ENCODE measurements around the gene PKNOX2. TPM values are rescaled to one million over a fixed set of nuclear protein-coding genes. Genes with fewer than 3 reads are reported as not detected.

PKNOX2 gene
- total RNA-seq, 4 donors from 2014 or later = 0.51 to 4.3 (median 2.3) TPM

DNA sequence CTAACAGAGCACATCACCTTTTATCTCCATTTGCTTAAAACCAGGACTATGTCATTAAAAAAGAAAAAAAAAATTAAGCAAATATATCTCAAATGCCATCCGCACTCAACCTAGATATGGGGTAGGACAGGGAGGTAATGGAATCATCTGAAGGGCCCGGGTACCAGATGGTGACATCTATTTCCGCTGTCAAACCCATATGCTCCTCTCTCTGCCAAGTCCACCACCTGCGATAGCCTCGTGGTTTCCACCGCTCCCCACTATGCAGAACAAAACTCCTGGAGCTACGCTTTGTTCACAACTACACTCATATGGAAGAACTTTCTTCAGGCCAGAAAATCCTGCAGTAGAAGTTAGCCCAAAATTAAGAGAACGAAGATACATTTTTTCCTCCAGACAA is 300.1 kb downstream of the PKNOX2 start:
- TF ChIP-seq, protein P1, sequence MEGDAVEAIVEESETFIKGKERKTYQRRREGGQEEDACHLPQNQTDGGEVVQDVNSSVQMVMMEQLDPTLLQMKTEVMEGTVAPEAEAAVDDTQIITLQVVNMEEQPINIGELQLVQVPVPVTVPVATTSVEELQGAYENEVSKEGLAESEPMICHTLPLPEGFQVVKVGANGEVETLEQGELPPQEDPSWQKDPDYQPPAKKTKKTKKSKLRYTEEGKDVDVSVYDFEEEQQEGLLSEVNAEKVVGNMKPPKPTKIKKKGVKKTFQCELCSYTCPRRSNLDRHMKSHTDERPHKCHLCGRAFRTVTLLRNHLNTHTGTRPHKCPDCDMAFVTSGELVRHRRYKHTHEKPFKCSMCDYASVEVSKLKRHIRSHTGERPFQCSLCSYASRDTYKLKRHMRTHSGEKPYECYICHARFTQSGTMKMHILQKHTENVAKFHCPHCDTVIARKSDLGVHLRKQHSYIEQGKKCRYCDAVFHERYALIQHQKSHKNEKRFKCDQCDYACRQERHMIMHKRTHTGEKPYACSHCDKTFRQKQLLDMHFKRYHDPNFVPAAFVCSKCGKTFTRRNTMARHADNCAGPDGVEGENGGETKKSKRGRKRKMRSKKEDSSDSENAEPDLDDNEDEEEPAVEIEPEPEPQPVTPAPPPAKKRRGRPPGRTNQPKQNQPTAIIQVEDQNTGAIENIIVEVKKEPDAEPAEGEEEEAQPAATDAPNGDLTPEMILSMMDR (IDR thresholded peaks at IDR 0.05; ENCODE audit: low read depth) = no peak

DNA sequence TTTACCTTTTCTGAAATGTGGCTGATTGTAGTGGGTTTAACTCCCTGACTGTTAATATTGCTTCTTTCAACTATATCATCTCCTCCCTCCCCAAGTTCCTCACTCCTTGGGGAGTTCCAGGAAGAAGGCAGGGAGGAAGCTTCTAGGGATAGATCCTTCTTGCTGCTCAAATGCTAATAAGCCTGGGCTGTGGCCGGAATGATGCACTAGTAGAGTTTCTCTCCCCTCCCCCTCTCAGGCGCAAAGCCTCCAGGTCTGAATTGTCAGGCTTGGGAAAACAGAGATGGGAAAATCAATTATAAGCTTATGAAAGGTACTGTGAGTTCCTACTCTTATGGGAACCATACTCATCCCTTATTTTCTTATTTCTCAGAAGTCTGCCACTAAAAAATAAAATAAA is 300.7 kb downstream of the PKNOX2 start:
- TF ChIP-seq, protein P1 (IDR thresholded peaks at IDR 0.05; ENCODE audit: low read depth) = no peak

DNA sequence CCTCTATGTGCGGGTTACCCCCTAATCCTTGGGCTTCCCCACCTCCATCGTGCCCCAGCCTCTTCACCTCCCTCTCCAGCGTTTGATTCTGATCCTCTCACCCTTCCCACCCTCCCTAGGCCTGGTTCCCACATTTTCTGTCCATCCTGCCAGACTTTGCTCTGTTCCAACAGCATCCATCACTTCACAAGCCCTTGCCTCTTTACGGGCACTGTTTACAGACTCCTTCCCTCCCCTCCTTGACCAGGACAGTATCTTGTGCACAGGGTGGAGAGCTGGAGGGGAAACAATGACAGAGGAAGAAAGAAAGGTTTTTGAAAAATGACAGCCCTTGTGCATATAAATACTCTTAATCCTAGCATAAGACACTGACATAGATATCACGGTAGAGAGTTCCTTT is 301.1 kb downstream of the PKNOX2 start:
- TF ChIP-seq, protein P1 (IDR thresholded peaks at IDR 0.05; ENCODE audit: low read depth) = no peak

DNA sequence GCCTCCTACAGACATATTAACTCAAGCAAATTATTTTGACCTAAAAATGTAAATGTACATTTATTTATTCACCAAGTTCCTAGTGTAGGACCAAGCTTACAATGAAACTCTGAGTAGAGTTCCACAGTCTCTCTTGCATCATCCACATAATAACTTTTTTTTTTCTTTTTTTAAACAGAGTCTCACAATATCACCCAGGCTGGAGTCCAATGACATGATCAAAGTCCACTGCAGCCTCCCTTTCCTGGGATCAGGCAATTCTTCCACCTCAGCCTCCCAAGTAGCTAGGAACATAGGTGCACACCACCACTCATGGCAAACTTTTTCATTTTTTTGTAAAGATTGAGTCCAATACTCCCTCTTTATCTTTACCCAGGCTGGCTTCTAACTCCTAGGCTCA is 303.5 kb downstream of the PKNOX2 start:
- TF ChIP-seq, protein P1 (IDR thresholded peaks at IDR 0.05; ENCODE audit: low read depth) = no peak

DNA sequence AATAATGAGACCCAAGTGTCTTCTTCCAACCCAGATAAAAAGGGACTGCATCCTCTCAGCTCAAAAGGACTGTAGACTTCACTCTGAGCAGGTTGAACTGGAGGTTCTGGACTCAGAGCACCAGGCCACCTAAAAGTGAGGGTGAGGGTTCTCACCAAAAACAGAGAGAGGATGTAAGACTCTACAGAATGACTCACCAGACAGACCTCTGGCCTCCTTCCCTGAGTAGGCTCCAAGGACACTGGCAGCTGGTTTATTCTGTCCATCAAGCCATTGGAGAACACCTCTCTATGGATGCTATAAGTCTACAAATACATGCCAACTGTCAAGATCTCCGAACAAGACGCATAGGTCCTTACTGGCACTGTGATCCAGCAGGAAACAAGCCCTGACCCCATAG is 304.3 kb downstream of the PKNOX2 start:
- TF ChIP-seq, protein P1 (IDR thresholded peaks at IDR 0.05; ENCODE audit: low read depth) = no peak

DNA sequence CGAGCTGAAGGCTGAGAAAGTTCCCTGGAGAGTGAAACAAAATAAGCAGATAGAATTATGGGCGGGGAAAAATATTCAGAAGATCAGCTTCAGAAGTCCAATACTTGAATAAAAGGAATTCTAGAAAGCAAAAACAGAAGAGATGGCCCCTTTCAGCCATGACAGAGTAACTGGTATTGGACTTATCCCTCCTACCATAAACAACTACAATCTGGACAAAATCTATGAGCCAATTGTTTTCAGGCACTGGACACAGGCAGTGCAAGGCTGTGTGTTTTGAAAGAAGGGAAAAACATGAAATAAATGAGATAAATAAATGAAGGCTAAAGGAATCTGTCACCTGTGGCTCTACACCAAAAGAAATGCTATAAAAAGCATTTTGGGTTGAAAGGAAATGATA is 305.8 kb downstream of the PKNOX2 start:
- TF ChIP-seq, protein P1 (IDR thresholded peaks at IDR 0.05; ENCODE audit: low read depth) = no peak

DNA sequence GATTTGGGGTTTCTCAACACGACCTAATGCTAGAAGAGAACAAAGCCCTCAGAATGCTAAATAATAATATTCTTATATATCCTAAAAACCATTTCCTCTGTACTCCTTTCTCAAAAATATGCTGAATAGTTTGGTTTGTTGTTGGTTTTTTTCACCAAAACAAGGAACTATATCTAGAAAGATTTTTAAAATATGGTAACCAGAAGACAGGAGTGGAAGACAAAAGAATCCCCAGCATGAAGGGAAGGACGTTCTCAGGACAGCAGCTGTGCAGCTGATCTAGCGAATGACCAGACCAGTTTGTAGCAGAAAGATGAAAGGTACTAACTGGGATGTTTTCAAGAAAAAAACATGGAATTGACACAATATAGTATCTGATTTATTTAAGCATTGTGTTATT is 312.2 kb downstream of the PKNOX2 start:
- TF ChIP-seq, protein P1 (IDR thresholded peaks at IDR 0.05; ENCODE audit: low read depth) = no peak
